ENCODE data around the gene MVK.

DNA sequence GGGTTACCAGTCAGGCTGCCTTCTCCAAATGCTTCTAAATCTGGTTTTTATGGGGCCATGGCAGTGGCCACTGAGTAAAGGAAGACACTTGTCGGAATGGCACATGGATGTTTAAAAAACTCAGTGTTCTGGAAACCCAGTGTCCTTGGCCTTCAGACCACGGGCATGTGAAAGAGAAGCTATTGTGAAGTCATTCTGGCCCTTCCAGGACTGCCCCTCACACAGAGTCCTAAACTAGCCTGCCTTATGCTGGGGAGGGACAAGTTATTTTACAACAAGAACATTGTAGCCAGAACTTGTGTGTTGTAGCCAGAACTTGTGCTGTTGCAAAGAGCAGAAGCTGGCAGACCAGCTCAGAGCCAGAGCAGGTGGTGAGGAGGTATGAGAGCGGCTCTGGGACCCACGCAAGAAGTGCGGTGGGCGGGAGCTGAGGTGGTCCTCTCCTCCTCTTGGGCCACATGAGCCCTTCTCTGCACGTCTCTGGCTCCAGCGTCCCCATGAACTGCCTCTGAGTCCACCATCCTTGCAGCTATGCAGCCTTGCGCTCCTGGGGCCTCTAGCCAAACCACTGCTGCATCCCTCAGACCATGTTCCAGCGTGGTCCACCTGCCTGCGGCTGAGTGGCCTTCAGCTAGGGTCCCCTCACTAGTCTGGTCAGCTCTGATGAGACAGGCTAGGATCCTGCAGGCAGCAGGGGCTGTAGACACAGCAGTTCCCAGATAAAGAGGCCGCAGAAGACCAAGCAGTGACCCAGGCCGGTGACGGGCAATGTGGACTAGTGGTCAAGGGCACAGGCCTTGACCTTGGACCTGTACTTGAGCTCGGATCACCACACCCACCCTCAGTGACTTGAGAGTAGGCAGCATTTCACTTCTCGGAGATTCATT lies 32.8 kb upstream of the MVK start:
- no peak for TF ChIP-seq POLR2A (IDR thresholded peaks at IDR 0.05; ENCODE audit: low read length)
- no peak for TF ChIP-seq GATA1 (IDR thresholded peaks at IDR 0.05; ENCODE audit: low read depth, low read length)
